ENCODE measurements around the gene VPS9D1.

The VPS9D1 gene

DNA sequence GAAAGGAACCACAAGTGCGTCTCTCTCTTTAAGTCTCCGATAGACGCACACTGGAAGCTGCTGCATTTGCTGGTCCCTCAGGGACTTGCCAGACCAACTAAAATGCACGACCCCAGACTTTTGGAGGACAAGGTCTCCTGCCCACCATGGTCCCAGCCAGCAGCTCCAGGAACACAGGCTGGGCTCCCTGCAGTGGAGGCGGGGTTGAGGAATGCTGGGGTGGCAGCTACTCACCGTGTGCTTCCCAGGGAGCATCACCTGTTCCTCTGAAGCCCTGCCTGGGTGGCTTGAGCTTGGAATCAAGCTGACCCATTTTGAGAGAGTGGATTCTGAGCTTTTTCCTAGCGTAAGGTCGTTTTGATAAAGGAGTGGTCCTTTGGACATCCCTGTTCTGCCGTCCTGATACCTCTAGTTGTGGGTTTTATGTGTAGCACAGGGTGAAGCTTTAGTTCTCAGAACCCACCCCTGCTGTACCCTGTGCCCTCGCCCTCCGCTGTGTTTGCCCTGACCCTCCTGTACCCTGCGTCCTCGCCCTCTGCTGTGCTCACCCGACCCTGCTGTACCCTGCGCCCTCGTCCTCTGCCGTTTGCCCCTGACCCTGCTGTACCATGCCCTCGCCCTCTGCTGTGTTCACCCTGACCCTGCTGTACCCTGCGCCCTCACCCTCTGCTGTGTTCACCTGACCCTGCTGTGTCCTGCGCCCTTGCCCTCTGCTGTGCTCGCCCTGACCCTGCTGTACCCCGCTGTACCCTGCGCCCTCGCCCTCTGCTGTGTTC lies 11.6 kb upstream of the VPS9D1 start:
- no peak for DNase-seq

DNA sequence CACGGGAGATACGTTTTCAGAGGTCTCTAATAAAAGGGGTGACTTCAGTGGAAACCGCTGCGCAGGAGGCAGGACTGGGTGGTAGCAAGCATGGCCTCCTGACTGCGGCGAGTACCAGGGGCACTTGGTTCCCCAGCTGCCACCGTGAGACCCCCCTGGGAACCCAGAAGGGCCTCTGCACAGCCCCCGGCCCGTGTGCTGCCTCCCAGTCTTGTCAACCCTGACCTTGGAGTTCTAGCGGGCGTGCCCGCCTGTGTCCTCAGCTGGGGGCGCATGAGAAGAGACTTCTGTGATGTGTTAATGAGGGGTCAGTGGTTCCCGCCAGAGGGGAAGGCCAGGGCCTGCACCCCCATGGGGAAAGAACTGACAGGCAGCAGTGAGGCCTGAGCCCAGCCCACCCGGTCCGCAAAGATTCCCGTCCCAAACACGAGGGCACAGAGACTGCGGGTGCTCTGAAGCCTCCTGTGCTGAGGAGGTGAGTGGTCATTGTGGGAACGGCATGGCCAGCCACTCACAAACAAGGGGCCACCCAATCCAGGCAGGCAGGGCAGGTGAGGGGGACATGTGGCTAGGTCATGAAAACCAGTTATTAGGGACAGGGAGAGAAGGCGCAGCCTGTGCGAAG lies 10.0 kb upstream of the VPS9D1 start:
- no peak for DNase-seq

DNA sequence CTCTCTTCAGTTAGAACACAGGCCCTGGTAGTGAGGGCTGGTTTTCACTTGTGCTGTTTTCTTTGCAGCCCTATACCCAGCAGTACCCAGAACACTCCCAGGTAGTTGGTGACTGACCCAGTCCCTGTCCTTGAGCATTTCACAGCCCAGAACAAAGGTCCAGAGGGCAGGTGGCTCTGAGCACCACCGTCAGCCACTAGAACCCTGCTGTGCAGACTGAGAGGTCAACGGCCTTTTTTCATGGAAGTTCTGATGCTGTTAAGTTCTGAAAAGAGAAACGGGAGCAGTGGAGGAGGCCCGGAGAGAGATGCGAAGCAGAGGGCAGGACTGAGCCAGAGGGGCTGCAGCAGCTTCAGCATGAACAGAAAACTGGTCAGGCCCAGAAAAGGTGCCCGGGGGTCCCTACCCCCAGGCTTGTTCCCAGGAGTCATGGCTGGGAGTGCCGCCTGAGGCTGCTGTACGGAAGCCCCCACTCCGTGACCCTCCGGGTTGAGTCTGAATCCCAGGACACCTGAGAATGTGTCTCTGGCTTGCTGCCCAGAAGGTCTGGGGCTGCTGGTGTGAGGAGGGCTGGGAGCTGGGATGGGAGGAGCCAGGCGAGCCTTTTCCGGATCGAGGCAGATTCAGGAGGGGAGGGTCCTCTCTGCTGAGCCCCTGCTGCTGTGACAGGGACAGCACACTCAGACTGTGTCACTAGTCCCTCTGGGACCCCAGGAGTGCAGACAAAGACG lies 9.3 kb upstream of the VPS9D1 start:
- no peak for DNase-seq

- DNase-seq, result no peak
Measured at GRCh38 chr16:89729293-89729692, 8.6 kb upstream of the VPS9D1 start.

DNA sequence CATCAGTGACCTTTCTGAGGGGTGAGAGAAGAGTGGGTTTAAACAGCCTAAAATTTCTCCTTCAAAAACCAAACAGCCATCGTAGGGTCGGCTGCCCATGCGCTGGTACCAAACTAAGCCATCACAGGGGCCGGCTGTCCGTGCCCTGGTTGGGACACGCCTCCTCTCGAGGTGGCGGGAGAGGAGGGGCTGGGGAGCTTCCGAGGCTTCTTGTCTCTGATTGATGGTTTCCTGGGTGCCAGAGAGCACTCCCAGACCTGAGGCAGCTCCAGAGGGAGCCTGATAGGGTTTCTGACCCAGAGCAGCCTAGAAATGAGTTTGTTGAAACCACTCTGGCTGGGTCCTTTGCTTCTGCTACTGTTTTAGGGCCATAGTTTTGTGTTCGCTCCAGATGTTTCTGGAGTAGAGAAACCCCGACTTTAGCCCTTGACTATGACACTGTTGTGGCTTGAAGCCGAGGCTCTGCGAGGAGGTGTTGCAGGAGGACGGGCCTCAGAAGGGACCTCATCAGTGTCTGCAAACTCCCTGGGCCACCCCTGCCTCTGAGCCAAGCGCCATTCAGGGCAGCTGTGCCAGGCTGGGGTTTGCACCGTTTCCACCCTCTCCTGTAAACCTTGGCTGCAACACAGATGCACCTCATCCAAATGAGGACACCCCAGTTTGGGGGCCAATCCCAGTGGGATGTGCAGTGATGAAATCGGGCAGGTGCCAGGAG lies 6.9 kb upstream of the VPS9D1 start:
- no peak for DNase-seq

GRCh38 chr16:89723279-89724250 lies 2.9 kb upstream of the VPS9D1 start:
- DNase-seq, result peak; percentile 98

DNA sequence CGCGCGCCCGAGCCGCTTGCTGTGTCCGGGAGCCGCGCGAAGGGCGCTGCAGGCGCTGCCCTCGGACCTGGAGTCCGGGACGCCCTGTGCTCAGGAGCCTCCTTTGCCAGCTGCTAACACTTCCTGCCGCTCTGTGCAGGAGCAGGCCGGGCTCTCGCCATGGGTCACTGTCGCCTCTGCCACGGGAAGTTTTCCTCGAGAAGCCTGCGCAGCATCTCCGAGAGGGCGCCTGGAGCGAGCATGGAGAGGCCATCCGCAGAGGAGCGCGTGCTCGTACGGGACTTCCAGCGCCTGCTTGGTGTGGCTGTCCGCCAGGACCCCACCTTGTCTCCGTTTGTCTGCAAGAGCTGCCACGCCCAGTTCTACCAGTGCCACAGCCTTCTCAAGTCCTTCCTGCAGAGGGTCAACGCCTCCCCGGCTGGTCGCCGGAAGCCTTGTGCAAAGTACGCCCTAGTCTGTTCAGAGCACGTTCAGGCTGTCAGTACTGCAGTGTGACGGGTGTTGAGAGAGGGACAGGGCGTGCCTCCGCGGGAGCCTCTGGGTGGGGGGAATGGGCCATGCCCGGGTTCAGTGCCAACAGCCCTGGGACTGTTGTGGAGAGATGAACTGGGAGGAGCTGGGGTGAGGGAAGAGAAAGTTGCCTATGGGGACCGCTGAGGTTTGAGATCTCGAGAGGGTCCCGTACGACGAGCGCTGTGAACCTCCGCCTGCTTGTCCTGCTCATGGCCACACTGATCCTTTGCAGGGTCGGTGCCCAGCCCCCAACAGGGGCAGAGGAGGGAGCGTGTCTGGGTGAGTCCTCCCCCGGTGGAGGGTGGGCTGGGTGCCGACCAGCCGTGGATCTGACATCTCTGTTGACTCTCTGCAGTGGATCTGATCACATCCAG lies 1.9 kb upstream of the VPS9D1 start:
- peak in 1 of 2 donors; percentile 41 for DNase-seq

DNA sequence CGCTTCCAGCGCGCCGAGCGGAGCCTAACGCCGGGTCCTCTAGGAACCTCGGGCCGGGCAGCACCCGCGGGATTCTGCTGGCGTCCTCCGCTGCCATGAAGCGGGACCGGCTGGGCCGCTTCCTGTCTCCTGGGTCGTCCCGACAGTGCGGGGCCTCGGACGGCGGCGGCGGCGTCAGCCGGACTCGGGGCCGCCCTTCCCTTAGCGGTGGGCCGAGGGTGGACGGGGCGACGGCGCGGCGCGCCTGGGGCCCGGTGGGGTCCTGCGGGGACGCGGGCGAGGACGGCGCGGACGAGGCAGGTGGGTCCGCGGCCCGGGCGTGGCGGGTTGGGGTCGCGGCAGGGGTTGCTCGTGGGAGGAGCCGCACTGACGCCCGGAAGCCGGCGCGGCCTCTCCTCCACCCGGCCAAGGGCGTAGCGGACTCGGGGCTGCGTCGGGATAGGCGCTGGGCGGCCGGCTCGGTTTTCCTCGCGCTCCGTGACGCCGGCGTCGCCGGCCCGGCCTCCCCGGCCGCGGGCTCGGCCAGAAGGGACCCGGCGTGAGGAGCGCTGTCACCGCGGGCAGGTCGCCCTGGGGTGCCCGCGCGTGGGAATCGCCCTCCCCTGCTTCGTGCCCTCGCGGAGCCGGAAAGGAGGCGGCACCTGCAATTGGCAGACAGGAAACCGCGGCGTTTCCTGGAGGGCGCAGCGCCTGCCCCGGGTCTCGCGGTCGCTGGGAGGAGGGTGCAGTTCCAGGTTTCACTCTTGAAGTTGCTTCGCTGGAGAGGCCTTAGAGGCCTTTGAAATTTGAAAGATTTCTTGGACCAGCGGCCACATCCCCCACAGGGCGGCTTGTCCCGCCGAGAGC lies 1.1 kb upstream of the VPS9D1 start:
- peak; percentile 7 to 27 for DNase-seq

DNA sequence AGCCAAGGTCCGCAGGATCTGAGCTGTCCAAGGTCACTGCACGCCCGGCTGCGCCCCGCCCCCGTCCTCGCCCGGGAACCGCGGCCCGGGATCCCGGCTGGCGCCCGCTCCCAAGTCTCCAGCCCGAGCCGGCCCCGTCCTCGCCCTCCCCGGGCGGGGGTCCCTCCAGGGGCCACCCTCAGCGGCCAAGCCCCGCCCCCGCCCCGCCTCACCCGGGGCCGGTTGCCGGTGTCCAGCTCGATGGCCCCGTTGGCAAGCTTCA lies 216 bp downstream of the VPS9D1 start:
- DNase-seq, result no peak

DNA sequence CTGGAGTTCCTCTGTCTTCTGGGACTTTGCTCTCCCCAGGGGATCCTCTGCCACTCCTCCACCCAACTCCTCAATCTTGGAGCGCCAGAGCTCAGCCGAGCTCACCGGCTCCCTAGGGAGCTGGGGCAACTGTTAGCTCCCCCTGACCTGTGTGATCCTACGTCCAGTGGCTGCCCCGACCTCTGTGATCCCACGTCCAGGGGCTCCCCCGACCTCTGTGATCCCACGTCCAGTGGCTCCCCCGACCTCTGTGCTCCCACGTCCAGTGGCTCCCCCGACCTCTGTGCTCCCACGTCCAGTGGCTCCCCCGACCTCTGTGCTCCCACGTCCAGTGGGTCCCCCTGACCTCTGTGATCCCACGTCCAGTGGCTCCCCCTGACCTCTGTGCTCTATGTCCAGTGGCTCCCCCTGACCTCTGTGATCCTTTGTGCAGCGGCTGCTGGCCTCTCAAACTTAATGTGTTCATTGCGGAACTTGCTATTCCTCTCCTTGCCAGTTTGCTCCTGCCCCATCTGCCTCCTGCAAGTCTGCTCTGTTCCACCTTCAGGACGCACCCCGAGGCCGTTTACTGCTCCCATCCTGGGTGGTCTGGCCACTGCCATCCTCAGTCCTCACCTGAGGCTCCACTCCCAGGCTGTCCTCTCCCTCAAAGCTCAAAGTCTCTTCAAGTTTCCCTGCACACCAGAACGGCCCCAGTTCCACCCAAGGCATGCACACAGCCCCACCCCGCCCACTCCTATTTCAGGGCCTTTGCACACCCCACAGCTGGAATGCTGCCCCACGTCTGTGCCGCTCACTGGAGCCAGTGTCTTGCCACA lies 2.8 kb downstream of the VPS9D1 start:
- no peak for DNase-seq

GRCh38 chr16:89716916-89717687 lies 3.6 kb downstream of the VPS9D1 start:
- no peak for DNase-seq

GRCh38 chr16:89716493-89716892 lies 4.2 kb downstream of the VPS9D1 start:
- DNase-seq, result no peak

GRCh38 chr16:89712274-89712781 lies 8.4 kb downstream of the VPS9D1 start:
- no peak for DNase-seq

DNA sequence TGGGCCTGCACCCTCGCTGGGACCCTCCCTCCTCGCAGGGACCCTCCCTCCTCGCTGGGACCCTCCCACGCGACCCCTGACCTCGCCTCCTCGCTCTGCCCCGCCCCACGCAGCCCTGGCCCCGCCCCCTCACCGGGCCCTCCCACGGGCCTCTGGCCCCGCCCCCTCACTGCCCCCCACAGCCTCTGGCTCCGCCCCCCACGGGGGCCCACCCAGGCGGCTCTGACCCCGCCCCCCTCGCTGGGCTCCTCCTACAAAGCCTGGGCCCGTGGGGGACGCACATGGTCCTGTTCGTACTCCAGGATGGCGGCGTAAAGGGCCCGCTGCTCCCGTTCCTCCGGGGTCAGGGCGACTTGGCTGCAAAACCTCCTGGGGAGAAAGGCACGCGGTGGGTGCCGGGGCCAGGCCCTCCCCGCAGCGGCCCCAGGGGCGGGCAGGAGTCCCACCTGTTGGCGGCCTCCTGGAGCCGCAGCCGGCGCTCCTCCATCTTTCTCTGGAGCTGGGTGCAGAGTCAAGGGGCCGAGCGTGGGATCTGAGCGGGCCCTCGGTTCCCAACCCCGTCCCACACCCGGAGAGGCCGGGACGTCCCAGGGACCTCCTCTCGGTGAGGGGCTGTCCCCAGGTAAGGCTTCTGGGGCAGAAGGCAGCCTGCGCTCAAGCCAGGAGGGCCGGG lies 9.0 kb downstream of the VPS9D1 start:
- DNase-seq, result no peak

GRCh38 chr16:89710709-89711564 lies 9.8 kb downstream of the VPS9D1 start:
- no peak for DNase-seq

DNA sequence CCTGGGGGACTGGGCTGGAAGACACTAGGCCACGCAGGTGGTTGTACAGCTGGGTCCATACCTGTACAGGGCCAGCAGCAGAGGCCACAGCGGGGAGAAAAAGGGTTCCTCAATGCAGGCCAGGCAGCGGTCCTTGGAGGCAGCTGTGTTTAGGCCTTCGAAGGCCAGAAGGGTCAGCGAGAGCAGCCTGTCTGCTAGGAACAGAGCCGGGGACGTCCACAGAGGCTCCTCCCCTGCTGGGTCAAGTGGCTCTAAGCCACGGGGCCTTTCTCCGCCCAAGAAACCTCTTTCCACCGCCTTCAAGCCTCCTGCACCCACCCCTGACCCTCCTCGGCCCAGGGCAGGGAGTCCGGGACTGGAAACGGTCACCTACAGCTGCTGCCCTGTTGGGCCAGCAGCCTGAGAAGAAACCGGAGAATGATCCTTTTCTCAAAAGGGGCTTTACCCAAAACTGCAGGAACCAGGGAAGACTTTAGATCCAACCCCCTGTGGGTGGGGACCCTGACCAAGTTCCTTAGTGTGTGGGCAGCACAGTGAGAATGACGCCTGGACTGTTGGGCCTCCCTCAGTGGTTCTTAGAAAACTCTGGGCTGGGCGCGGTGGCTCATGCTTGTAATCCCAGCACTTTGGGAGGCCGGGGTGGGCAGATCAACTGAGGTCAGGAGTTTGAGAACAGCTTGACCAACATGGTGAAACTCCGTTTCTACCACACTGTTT lies 10.8 kb downstream of the VPS9D1 start:
- DNase-seq, result no peak
